ENCODE results near the gene RNASEH2A.

RNASEH2A gene

GRCh38 chr19:12806242-12807081 lies at the start of gene RNASEH2A:
TSS of gene RNASEH2A (plus strand) at chr19:12806584. CDS start at chr19:12806674, 90 bp downstream.
- in situ Hi-C loops (cut with MboI; ENCODE audit: low sequenced_read_pairs): loop anchor here (5.0 kb wide), 1 partner anchor 39 kb away; no protein-coding TSS in a partner anchor

DNA sequence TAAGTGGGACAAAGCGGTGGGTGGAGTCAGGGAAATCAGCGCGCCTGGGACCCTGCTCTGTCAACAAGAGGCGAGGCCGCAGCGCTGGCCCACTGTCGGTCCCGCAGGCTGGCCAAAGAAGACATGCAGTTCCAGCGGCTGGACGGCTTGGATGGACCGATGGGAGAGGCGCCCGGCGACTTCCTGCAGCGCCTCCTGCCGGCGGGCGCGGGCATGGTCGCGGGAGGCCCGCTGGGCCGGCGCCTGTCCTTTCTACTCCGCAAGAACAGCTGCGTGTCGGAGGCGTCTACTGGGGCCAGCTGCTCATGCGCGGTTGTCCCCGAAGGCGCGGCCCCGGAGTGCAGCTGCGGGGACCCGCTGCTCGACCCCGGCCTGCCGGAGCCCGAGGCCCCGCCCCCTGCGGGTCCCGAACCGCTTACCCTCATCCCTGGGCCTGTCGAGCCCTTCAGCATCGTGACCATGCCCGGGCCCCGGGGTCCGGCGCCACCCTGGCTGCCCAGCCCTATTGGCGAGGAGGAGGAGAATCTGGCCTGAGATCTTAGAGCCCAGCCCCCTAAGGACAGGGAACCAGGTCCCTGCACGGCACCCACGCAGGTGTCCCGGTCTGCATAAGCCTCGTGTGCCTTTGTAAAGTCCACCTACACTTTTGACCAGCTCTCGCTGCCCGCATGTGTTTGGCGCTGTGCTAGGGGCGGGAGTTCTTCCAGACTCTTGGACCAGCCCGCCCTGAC lies 48.7 kb upstream of the RNASEH2A start:
- in situ Hi-C loops (cut with MboI; ENCODE audit: low sequenced_read_pairs): no loop called here

GRCh38 chr19:12759686-12760085 lies 46.7 kb upstream of the RNASEH2A start:
- in situ Hi-C loops (cut with MboI; ENCODE audit: low sequenced_read_pairs): no loop called here

DNA sequence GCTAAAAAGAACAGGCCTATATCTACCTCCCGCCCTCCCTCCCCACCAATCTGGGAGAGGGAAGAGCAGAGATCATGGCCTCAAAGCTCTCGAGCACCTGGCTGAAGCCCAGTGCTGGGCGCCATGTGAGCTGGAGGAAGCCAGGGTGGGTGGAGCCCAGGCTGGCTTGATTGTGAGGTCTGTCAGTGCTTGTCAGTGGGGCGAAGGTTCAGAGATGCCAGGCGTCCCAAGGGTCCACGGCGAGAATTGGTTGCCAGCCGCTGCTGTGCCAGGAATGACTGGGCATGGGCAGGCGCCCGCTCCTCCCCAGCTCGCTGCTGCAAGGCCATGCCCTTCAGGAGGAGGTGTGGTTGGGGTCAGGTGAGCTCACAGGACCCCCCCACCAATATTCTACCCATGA lies 43.3 kb upstream of the RNASEH2A start:
- in situ Hi-C loops (cut with MboI; ENCODE audit: low sequenced_read_pairs): no loop called here

GRCh38 chr19:12764698-12765097 lies 41.7 kb upstream of the RNASEH2A start:
- in situ Hi-C loops (cut with MboI; ENCODE audit: low sequenced_read_pairs): loop anchor here (5.0 kb wide), 1 partner anchor 43 kb away; the partner anchor contains the start of gene RNASEH2A

DNA sequence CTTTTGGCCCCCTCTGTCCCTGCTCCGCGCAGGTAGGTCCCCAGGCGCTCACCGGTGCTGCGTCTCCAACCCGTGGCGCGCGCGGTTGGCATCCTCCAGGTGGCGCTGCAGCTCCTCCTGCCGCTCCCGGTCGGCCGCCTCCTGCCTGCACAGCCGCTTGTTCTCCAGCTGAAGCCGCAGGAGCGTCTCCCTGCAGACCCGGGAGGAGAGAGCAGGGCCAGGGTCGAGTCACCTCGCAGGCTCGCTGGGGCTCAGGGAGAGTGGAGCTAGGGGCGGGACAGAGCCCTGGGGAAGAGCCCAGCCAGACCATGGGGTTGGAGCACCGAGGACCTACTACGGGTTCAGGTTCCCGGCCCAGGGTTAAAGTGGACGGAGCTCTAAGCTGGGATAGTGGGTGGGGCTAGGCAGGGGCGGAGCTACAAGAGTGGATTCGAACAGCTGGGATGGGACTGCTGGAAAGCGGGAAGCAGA lies 40.3 kb upstream of the RNASEH2A start:
- in situ Hi-C loops (cut with MboI; ENCODE audit: low sequenced_read_pairs): loop anchor here (5.0 kb wide), 1 partner anchor 41 kb away; the partner anchor contains the start of gene RNASEH2A

GRCh38 chr19:12767150-12767549 lies 39.2 kb upstream of the RNASEH2A start:
- in situ Hi-C loops (cut with MboI; ENCODE audit: low sequenced_read_pairs): loop anchor here (5.0 kb wide), 1 partner anchor 40 kb away; the partner anchor contains the start of gene RNASEH2A

DNA sequence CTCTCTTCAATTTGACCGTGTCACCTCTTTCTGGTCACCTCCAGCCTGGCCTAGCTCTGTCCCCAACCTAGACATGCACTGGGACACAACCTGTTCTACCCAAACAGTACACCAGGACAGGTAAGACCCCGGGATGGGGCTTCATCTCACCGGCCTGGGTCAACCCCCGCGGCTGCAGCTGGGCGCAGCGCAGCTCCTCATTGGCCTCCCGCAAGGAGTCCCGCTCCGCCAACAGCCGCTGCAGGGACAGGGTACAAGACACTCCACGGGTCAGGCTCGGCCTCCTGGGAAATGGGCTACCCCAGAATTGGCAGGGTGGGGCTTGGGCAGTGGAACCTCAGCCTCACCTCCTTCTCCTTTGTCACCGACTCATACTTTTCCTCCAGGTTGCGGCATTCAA lies 38.7 kb upstream of the RNASEH2A start:
- in situ Hi-C loops (cut with MboI; ENCODE audit: low sequenced_read_pairs): loop anchor here (5.0 kb wide), 1 partner anchor 40 kb away; the partner anchor contains the start of gene RNASEH2A

DNA sequence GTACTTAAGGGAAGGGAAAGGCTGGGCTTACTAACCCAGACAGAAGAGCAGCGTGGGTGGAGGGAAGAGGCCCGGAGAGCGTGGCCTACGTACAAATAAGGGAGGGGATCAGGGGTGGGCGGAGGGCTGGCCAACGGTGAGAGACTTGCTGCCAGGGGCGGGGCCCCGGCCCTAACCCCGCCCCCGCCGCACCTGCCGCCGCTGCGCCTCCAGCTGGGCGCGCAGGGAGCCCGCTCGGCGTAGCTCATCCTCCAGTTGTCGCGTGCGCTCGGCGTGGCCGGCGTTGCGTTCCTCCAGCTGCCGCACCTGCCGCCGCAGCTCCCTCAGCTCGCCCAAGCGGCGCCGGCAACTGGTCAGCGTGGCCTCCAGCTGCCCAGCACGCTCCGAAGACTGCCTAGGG lies 36.7 kb upstream of the RNASEH2A start:
- in situ Hi-C loops (cut with MboI; ENCODE audit: low sequenced_read_pairs): loop anchor here (5.0 kb wide), 1 partner anchor 38 kb away; the partner anchor contains the start of gene RNASEH2A

DNA sequence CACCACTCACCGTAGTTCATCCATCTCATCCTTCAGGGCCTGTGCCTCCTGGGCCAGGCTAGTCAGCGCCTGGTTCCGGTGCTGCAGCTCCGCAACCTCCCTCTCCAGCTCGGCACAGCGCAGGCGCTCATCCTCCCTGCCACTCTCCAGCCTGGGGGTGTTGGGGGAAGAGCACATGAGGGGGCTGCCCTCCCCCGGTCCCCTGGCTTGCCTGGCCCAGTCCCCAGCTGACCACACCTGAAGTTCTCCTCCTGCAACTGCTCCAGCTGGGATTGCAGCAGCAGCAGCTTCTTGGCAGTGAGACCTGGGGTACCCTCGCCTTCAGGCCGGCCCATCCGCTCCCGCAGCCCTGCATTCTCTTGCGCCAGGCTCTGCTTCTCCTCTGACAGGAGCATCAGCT lies 35.5 kb upstream of the RNASEH2A start:
- in situ Hi-C loops (cut with MboI; ENCODE audit: low sequenced_read_pairs): no loop called here

DNA sequence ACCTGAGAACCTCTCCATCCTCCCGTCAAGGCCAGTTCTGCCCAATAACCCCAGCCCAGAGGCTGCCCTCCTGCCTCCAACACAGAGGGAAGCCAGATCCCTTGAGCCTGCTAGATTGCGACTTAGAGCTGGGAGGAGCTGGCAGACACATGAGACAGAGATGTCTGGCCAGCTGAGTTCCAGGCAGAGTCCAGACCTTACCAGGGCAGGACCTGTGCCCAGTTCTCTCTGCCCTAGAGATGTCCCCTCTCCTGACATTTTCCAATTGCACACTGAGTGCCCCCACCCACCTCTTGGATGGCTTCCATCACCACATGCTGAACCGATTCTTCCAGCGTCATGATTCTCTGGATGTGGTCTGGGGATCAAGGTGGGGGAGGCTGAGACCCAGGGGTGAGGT lies 34.1 kb upstream of the RNASEH2A start:
- in situ Hi-C loops (cut with MboI; ENCODE audit: low sequenced_read_pairs): no loop called here

DNA sequence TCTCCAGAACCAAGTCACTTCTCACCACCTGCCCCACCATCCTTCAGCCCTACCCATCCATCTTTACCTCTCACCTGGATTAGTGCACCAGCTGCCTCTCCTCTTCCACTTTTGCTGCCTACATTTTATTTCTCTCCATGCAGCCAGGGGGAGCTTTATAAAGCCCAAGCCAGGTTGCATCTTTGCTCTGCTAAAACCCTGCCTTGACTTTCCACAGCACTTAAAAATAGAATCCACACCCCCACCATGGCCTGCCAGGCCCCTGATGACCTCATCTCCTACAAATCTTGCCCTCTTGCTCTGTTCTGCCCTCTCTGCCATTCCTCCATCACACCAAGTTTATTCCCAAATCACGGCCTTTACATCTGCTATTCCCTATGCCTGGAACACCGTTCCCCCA lies 32.8 kb upstream of the RNASEH2A start:
- in situ Hi-C loops (cut with MboI; ENCODE audit: low sequenced_read_pairs): no loop called here

- in situ Hi-C loops (cut with MboI; ENCODE audit: low sequenced_read_pairs): no loop called here
Observed at GRCh38 chr19:12774588-12775555, 31.5 kb upstream of the RNASEH2A start, which contains the start of gene HOOK2. TSS of gene HOOK2 (minus strand) at chr19:12775552. CDS start at chr19:12775449, 103 bp downstream.

- in situ Hi-C loops (cut with MboI; ENCODE audit: low sequenced_read_pairs): no loop called here
Observed at GRCh38 chr19:12777217-12778016, 29.0 kb upstream of the RNASEH2A start.

DNA sequence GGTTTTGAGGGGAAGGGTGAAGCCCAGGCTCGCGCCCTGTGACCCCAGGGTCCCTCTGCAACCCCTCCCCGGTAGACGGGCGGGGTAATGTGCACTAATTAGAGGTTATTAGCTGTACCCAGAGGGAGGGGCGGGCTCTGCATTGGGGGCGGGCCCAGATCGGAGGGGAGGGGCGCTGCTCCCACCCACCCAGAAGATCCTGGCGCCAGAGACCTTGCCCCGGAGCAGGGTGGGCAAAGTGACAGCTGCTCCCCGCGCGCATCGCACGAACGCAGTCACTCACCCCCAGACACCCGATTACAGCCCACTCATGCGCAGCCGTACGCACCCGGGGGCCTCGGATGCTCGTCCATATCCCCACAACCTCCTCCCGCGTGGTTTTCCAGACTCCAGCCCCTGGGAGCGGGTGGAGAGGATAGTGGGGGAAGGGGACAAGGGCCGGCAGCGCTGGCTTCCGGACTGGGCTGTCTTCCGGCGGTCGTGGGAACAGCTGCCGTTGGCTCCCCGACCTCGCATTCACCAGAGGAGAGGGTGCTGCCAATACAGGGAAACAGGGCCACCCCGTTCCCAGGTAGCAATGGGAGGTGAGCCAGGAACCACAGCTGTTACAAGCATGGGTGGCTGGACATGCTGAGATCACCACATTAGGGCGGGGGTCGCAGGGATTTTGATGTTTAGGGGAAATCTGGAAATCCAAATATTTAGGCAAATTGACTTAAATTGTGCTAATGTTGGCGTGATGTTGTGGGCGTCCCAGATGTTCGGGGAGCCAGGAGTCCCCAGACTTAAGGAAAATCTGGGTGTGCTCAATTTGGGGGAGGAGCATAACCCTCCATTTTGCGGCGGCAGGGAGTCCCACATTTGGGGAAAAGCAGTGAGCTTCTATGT lies 28.1 kb upstream of the RNASEH2A start:
- in situ Hi-C loops (cut with MboI; ENCODE audit: low sequenced_read_pairs): no loop called here

DNA sequence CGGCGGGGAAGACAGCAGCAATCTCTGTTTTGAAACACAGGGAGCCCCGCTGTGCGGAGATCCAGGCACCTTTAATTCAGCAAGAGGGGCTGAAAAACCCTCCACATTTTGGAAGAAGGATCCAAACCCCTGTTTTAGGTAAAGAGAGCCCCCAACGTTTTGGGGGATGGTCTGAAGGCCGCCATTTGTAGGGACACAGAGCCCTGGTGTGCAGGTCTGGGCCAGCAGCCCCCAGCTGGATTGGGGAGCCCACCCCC lies 27.6 kb upstream of the RNASEH2A start:
- in situ Hi-C loops (cut with MboI; ENCODE audit: low sequenced_read_pairs): no loop called here

DNA sequence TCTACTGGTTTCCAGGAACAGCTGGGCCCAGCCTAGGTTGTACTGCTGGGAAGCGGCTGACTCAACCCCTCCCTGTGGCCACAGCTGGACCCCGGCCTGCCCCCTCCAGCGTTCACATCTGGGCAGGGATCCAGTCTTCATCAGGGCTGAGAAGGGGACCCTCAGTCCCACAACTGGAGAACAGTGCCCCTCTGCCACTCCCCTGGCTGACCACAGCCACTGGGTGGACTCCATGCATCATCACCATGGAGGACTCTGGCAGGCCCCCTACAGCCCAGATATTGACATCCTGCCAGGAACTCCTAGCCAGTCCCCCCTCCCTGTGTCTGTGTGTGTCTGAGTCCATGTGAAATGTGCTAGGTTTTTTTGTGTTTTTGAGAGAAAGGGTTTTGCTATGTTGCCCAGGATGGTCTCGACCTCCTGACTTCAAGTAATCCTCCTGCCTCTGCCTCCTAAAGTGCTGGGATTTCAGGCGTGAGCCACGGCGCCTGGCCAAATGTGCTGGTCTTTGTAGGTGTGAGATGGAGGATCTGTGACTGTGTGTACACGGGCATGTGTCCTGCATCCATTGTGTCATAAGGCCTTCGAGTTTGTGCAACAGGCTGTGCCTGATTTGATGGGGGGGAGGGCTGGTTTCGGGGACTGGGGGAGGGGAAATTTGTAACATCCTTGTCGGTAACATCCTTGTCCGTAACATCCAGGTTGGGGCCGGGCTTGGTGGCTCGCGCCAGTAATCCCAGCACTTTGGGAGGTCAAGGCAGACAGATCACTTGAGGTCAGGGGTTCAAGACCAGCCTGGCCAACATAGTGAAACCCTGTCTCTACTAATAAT lies 27.0 kb upstream of the RNASEH2A start:
- in situ Hi-C loops (cut with MboI; ENCODE audit: low sequenced_read_pairs): no loop called here

- in situ Hi-C loops (cut with MboI; ENCODE audit: low sequenced_read_pairs): no loop called here
Observed at GRCh38 chr19:12782174-12782423, 24.3 kb upstream of the RNASEH2A start.
